GM13976 (cell line): ENCODE data around the gene ALOX12.

Source experiments
- DNase-seq: peaks from one replicate; pipeline ENCODE4 v3.0.0; 2012; ENCODE audit warnings: low spot score
- CTCF ChIP-seq: IDR thresholded peaks from 2 replicates; pipeline ENCODE4 v1.5.1; 2012; ENCODE audit warnings: borderline replicate concordance, mild to moderate bottlenecking; ENCODE audit not compliant: insufficient read depth; ENCODE audit errors: extremely low read depth, missing control alignments, control extremely low read depth
- in situ Hi-C: fragments of 300-500 bp; cut with MboI; formaldehyde crosslinking; loops from one replicate; pipeline ENCODE4 v1.12.0; 2022; ENCODE audit warnings: low sequenced_read_pairs, mixed read lengths, inconsistent platforms; ENCODE audit not compliant: unreplicated experiment

The ALOX12 gene

GRCh38 chr17:7056386-7056785, 60.5 kb downstream of the ALOX12 start:
- in situ Hi-C loops = no loop called here
- no peak for DNase-seq

GRCh38 chr17:7058831-7059447, 63.1 kb downstream of the ALOX12 start:
- no peak for DNase-seq
- TF ChIP-seq CTCF = no peak
- in situ Hi-C loops = no loop called here

More at GRCh38 chr17:7056386-7056785, 60.5 kb downstream of the ALOX12 start:
- TF ChIP-seq CTCF = no peak
